ENCODE measurements around the gene MTTP. TPM values are rescaled to one million over a fixed set of nuclear protein-coding genes. Genes with fewer than 3 reads are reported as not detected.

The MTTP gene
- 0.02 TPM in 1 of 5 replicates, not detected in the others for total RNA-seq (2022; extraction: Qiagen RNA extraction)

DNA sequence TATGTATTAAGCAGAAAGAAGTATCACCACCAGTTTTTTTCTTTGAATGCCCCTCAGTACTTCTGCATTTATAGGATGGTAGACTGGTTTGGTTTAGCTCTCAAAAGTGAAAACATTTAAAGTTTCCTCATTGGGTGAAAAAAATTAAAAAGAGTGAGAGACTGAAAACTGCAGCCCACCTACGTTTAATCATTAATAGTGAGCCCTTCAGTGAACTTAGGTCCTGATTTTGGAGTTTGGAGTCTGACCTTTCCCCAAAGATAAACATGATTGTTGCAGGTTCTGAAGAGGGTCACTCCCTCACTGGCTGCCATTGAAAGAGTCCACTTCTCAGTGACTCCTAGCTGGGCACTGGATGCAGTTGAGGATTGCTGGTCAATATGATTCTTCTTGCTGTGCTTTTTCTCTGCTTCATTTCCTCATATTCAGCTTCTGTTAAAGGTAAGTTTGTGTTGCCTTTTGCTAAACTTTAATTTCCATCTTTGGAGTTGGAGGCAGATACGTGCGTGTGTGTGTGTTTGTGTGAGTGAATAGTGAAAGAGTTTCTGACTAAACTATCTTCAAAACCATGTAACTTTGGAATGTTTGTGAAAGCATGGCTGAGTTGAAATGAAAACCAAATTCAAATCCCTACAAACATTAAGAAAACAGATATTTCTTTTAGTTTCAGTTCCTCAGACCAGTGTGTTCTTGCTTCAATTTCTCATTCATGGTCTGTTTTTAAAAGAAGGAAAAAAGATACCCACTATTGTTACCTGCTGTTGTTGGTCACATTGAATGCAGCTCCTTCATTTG is at the start of gene MTTP:
Gene MTTP, plus strand, starts transcription at position 295 of the 795 bp plus-strand sequence. Its CDS starts 86 bp downstream, at position 381.

DNA sequence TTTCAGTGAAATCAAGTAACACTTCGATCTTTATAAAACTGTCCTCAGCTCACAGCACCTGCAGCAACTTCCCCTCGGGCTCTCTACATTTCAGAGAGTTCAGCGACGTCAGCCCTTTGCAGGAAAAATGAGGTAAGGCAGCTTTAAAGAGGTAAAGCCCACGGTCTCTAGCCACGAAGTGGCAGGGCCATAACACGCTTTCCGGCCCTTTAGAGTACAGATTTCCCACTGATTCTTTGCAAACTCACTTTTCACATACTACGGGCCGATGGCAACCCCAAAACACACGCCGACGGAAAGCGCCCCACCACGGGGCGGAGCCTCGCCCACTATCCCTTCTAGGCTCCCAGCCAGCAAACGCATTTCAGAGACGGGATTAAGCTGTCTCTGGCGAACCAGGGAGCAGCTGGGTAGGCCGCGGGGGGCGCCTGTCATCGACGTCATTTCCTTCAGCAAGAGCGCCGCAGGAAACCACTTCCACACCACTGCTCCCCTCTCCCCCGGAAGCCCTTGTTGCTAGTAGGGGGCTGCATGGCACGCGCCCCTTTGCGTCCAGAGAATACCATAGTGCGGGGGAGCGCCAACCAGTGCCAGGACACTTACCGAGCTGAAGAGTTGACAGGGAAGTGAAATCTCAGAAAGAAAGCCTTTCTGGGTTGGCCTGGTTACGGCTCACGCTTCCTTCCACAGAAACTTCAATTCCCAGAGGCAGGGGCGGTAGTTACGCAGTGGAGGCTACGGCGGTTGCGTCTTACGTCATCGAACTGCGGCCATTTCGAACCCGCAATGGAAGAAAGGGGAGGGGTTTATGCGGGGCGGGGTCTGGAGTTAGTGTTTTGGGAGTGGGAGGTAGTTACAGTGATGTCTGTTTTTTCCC is 11.1 kb upstream of the MTTP start, which contains the start of gene TRMT10A:
Gene TRMT10A, minus strand, starts transcription at position 730 of the 877 bp plus-strand sequence. CDS start 4,701 bp downstream, outside the sequence.

DNA sequence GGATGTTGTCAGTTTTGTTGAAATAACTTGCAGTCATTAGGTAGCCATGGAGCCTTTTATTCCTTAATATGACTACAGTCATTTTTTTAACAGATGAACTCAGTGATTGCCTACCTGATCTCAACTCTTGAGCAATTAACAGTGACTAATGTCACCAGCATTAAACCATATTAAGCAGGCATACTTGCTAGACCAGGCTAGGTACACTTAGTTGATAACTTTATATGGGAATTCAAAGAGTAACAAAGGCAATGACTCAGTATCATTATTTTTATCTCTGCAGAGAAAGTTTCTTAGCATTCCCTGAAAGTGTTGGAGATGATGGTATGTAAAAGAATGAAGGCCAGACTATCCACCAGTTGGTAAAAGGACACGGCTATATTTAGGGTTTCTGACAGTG is 83.2 kb downstream of the MTTP start, which contains the start of gene C4orf54:
Gene C4orf54, minus strand, starts transcription at position 31 of the 400 bp plus-strand sequence. CDS start 3,180 bp downstream, outside the sequence.

Other genes with a start within 250 kb of the MTTP start
- not detected in 5 replicates for gene ADH1C, start 222.1 kb upstream of the MTTP start, total RNA-seq (2022; extraction: Qiagen RNA extraction)
- gene ADH7, start 139.5 kb upstream of the MTTP start, total RNA-seq (2022; extraction: Qiagen RNA extraction) = not detected in 5 replicates
- gene C4orf17, start 63.8 kb upstream of the MTTP start, total RNA-seq (2022; extraction: Qiagen RNA extraction) = not detected in 5 replicates
- 3.3 to 4.8 TPM (median 4.3 TPM) in 5 replicates for gene TRMT10A, start 10.8 kb upstream of the MTTP start, total RNA-seq (2022; extraction: Qiagen RNA extraction)
- gene C4orf54, start 83.0 kb downstream of the MTTP start, total RNA-seq (2022; extraction: Qiagen RNA extraction) = 0.01 TPM in 1 of 5 replicates, not detected in the others
- not detected in 5 replicates for gene DAPP1, start 242.0 kb downstream of the MTTP start, total RNA-seq (2022; extraction: Qiagen RNA extraction)

Data from A549 treated with dexamethasone at 1 μM for 4 hours (cell line).